Loucy (cell line): ENCODE measurements around the gene PTPN21.

ENCODE experiments used
- H2AFZ ChIP-seq: fragments of 200-600 bp; sonication (generic); 2 replicates; pipeline ENCODE4 v1.6.0; 2016; ENCODE audit warnings: antibody characterized with exemption, mild to moderate bottlenecking, low read length, moderate library complexity
- H3F3A ChIP-seq: fragments of 200-600 bp; 2 replicates; pipeline ENCODE4 v1.6.0; 2016; ENCODE audit warnings: antibody characterized with exemption, low read depth, mild to moderate bottlenecking
- H3K27me3 ChIP-seq: fragments of 200-600 bp; sonication (generic); 2 replicates; pipeline ENCODE4 v1.6.1; 2014; ENCODE audit warnings: low read length, mild to moderate bottlenecking; ENCODE audit not compliant: insufficient read depth, poor library complexity, severe bottlenecking
- H3K36me3 ChIP-seq: fragments of 200-600 bp; sonication (generic); 2 replicates; pipeline ENCODE4 v1.6.1; 2016; ENCODE audit warnings: low read length; ENCODE audit not compliant: insufficient read depth
- H3K4me1 ChIP-seq: fragments of 200-600 bp; sonication (generic); 2 replicates; pipeline ENCODE4 v1.5.1; 2014; ENCODE audit warnings: low read length, mild to moderate bottlenecking; ENCODE audit not compliant: insufficient read depth, poor library complexity, severe bottlenecking
- H3K4me2 ChIP-seq: fragments of 200-600 bp; sonication (generic); 2 replicates; pipeline ENCODE4 v1.6.0; 2014; ENCODE audit warnings: antibody characterized with exemption, low read length, low read depth, mild to moderate bottlenecking; ENCODE audit not compliant: poor library complexity, severe bottlenecking
- H3K4me3 ChIP-seq: fragments of 200-600 bp; sonication (generic); 2 replicates; pipeline ENCODE4 v1.5.1; 2014; ENCODE audit warnings: low read length, mild to moderate bottlenecking, mixed read lengths; ENCODE audit not compliant: poor library complexity, severe bottlenecking
- H3K79me2 ChIP-seq: fragments of 200-600 bp; sonication (generic); 2 replicates; pipeline ENCODE4 v1.6.1; 2014; ENCODE audit warnings: low read length; ENCODE audit not compliant: insufficient read depth
- H3K9ac ChIP-seq: fragments of 200-600 bp; sonication (generic); 2 replicates; pipeline ENCODE4 v1.6.0; 2014; ENCODE audit warnings: mild to moderate bottlenecking, low read depth, low read length, moderate library complexity; ENCODE audit not compliant: poor library complexity, severe bottlenecking
- H3K9me2 ChIP-seq: fragments of 200-600 bp; sonication (generic); replicated peaks from 2 replicates; pipeline ENCODE4 v1.6.1; 2016; ENCODE audit warnings: low read depth, low read length, mixed read lengths
- H3K9me3 ChIP-seq: fragments of 200-600 bp; sonication (generic); 2 replicates; pipeline ENCODE4 v1.6.1; 2014; ENCODE audit warnings: mild to moderate bottlenecking, antibody characterized with exemption, low read length, low read depth; ENCODE audit not compliant: insufficient read depth
- H4K20me1 ChIP-seq: fragments of 200-600 bp; sonication (generic); 2 replicates; pipeline ENCODE4 v1.6.0; 2014; ENCODE audit warnings: antibody characterized with exemption, low read length, mild to moderate bottlenecking; ENCODE audit not compliant: insufficient read depth, poor library complexity, severe bottlenecking
- CTCF ChIP-seq: fragments of 200-600 bp; sonication (generic); conservative IDR thresholded peaks from 2 replicates; pipeline ENCODE4 v1.5.1; 2014; ENCODE audit warnings: mild to moderate bottlenecking, antibody characterized with exemption, low read length
- EZH2phosphoT487 ChIP-seq: fragments of 200-600 bp; IDR thresholded peaks from 2 replicates; pipeline ENCODE4 v1.6.1; 2018; ENCODE audit warnings: antibody characterized with exemption, mild to moderate bottlenecking, moderate library complexity, borderline replicate concordance

Gene PTPN21

GRCh38 chr14:88439088-88439487 is 115.7 kb downstream of the PTPN21 start:
- Histone ChIP-seq H3K36me3 (no peaks in the 10 kb centered on the region), H2AFZ (no peak overlapping the region), H3K9me2 (no peaks in the 10 kb centered on the region), H3K4me3 (no peak overlapping the region), H3K79me2 (no peaks in the 10 kb centered on the region), H3K9ac (no peak overlapping the region), H3K4me1 (no peaks in the 10 kb centered on the region), H3K4me2 (no peak overlapping the region), H4K20me1 (no peaks in the 10 kb centered on the region), H3K27me3 (no peaks in the 10 kb centered on the region), H3F3A (no peaks in the 10 kb centered on the region), H3K9me3 (no peaks in the 10 kb centered on the region)
- TF ChIP-seq CTCF (no peak), EZH2phosphoT487 (no peak)

DNA sequence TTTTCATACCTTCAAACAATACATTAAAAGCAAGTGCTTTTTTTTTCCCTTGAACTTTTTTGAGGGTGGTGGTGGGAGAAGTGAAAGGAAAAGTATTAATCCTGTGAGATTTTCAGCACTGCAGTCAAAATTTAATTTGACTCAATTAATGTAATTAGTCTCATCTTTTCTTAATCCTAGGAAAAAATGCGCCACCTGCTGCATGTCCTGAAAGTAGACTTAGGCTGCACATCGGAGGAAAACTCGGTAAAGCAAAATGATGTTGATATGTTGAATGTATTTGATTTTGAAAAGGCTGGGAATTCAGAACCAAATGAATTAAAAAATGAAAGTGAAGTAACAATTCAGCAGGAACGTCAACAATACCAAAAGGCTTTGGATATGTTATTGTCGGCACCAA is 117.1 kb downstream of the PTPN21 start:
- Histone ChIP-seq H3K9me3 (no peaks in the 10 kb centered on the region), H3K4me2 (no peak overlapping the region), H3K9ac (no peak overlapping the region), H3K36me3 (no peaks in the 10 kb centered on the region), H3K9me2 (no peaks in the 10 kb centered on the region), H3F3A (no peaks in the 10 kb centered on the region), H4K20me1 (no peaks in the 10 kb centered on the region), H3K4me3 (no peak overlapping the region), H3K27me3 (no peaks in the 10 kb centered on the region), H2AFZ (no peak overlapping the region), H3K79me2 (no peaks in the 10 kb centered on the region), H3K4me1 (no peaks in the 10 kb centered on the region)
- no peak for TF ChIP-seq EZH2phosphoT487
- TF ChIP-seq CTCF: peak; percentile 32

DNA sequence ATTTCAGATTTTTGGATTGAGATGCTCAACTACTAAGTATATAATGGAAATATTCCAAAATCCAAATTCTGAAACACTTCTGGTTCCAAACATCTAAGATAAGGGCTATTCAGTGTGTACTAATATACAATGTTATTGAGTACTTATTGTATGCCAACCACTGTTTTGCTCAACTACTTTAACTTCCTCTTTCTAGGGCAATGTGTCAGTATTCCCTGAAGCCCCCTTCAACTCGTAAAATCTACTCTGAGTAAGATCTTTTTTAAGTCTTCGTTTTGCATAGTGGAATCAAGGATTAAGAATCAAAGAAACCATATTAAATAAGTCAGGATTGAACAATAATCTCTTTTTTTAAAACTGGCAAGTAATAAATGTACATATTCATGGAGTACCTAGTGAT is 123.8 kb downstream of the PTPN21 start:
- Histone ChIP-seq H3K79me2 (no peaks in the 10 kb centered on the region), H3K9me2 (no peaks in the 10 kb centered on the region), H3K9me3 (no peaks in the 10 kb centered on the region), H3K9ac (no peak overlapping the region), H3F3A (no peaks in the 10 kb centered on the region), H4K20me1 (no peaks in the 10 kb centered on the region), H3K36me3 (no peaks in the 10 kb centered on the region), H3K4me2 (no peak overlapping the region), H3K4me1 (no peaks in the 10 kb centered on the region), H3K4me3 (no peak overlapping the region), H3K27me3 (no peaks in the 10 kb centered on the region), H2AFZ (no peak overlapping the region)
- TF ChIP-seq EZH2phosphoT487 (no peak), CTCF (no peak)
